PC-9 (cell line): ENCODE data around the gene ID1.

ENCODE experiments used
- CTCF ChIP-seq: fragments of 200-600 bp; sonication (generic); conservative IDR thresholded peaks from 2 replicates; pipeline ENCODE4 v1.6.1; 2017; ENCODE audit warnings: mixed run types, antibody characterized with exemption, mild to moderate bottlenecking, moderate library complexity
- EZH2 ChIP-seq: fragments of 200-600 bp; sonication (generic); IDR thresholded peaks from 2 replicates; pipeline ENCODE4 v1.8.0; 2017; ENCODE audit warnings: antibody characterized with exemption, low read depth

GRCh38 chr20:31594558-31595379 lies 10.3 kb upstream of the ID1 start:
- TF ChIP-seq CTCF (no peak), EZH2 (no peak)
